BLaER1 (cell line): ENCODE data around the gene EMX1.

Experiments
- H3K27ac ChIP-seq: shearing (Covaris generic); formaldehyde crosslinking; 2 replicates; pipeline ENCODE4 v1.8.1; 2022
- H3K27me3 ChIP-seq: shearing (Covaris generic); formaldehyde crosslinking; 2 replicates; pipeline ENCODE4 v1.8.1; 2022
- H3K36me3 ChIP-seq: shearing (Covaris generic); formaldehyde crosslinking; 2 replicates; pipeline ENCODE4 v1.8.1; 2022
- H3K4me1 ChIP-seq: shearing (Covaris generic); formaldehyde crosslinking; 2 replicates; pipeline ENCODE4 v1.8.1; 2022
- H3K4me2 ChIP-seq: shearing (Covaris generic); formaldehyde crosslinking; 2 replicates; pipeline ENCODE4 v1.8.1; 2022
- H3K4me3 ChIP-seq: shearing (Covaris generic); formaldehyde crosslinking; 2 replicates; pipeline ENCODE4 v1.8.1; 2022
- H3K9ac ChIP-seq: shearing (Covaris generic); formaldehyde crosslinking; 2 replicates; pipeline ENCODE4 v1.8.1; 2022
- H3K9me3 ChIP-seq: shearing (Covaris generic); formaldehyde crosslinking; 2 replicates; pipeline ENCODE4 v1.8.1; 2022
- H4K20me1 ChIP-seq: shearing (Covaris generic); formaldehyde crosslinking; 2 replicates; pipeline ENCODE4 v1.8.1; 2022
- Cebpa-rat ChIP-seq: shearing (Covaris generic); IDR thresholded peaks from 2 replicates; pipeline ENCODE4 v1.8.1; 2022

EMX1 gene

GRCh38 chr2:72982219-72982618 lies 64.9 kb downstream of the EMX1 start:
- H3K27me3 ChIP-seq, result no peaks in the 10 kb centered on the region
- no peaks in the 10 kb centered on the region for H4K20me1 ChIP-seq
- no peak overlapping the region for H3K4me3 ChIP-seq
- H3K4me1 ChIP-seq, result peaks cover 34% of the 10 kb centered on the region
- no peak overlapping the region for H3K27ac ChIP-seq
- H3K36me3 ChIP-seq, result no peaks in the 10 kb centered on the region
- H3K9me3 ChIP-seq, result no peaks in the 10 kb centered on the region
- no peak overlapping the region for H3K4me2 ChIP-seq
- TF ChIP-seq Cebpa-rat, result no peak
- no peak overlapping the region for H3K9ac ChIP-seq

- H3K9me3 ChIP-seq, result no peaks in the 10 kb centered on the region
- no peaks in the 10 kb centered on the region for H4K20me1 ChIP-seq
- no peak for TF ChIP-seq Cebpa-rat
- H3K4me3 ChIP-seq, result no peak overlapping the region
- H3K36me3 ChIP-seq, result no peaks in the 10 kb centered on the region
- H3K9ac ChIP-seq, result no peak overlapping the region
- no peaks in the 10 kb centered on the region for H3K27me3 ChIP-seq
- no peak overlapping the region for H3K27ac ChIP-seq
- H3K4me2 ChIP-seq, result no peak overlapping the region
- peaks cover 41% of the 10 kb centered on the region for H3K4me1 ChIP-seq
These were observed 65.6 kb downstream of the EMX1 start for GRCh38 chr2:72982781-72983499.

GRCh38 chr2:72983500-72984161 lies 66.3 kb downstream of the EMX1 start:
- Histone ChIP-seq H3K4me2 (no peak overlapping the region), H4K20me1 (no peaks in the 10 kb centered on the region), H3K4me3 (no peak overlapping the region), H3K27me3 (no peaks in the 10 kb centered on the region), H3K9ac (no peak overlapping the region), H3K4me1 (peaks cover 48% of the 10 kb centered on the region), H3K36me3 (no peaks in the 10 kb centered on the region), H3K9me3 (no peaks in the 10 kb centered on the region), H3K27ac (no peak overlapping the region)
- TF ChIP-seq Cebpa-rat, result no peak

GRCh38 chr2:72984172-72984671 lies 66.9 kb downstream of the EMX1 start:
- H3K4me2 ChIP-seq, result no peak overlapping the region
- no peaks in the 10 kb centered on the region for H4K20me1 ChIP-seq
- no peak for TF ChIP-seq Cebpa-rat
- no peak overlapping the region for H3K4me3 ChIP-seq
- no peak overlapping the region for H3K9ac ChIP-seq
- H3K36me3 ChIP-seq, result no peaks in the 10 kb centered on the region
- no peaks in the 10 kb centered on the region for H3K9me3 ChIP-seq
- H3K4me1 ChIP-seq, result peaks cover 52% of the 10 kb centered on the region
- no peaks in the 10 kb centered on the region for H3K27me3 ChIP-seq
- no peak overlapping the region for H3K27ac ChIP-seq
